ENCODE results near the gene IQSEC1.

IQSEC1 gene

GRCh38 chr3:13028010-13028821 lies 45.0 kb downstream of the IQSEC1 start:
- no peak for ATAC-seq (ENCODE audit: low read depth)
- no peak overlapping the region for H3K4me3 ChIP-seq (ENCODE audit: severe bottlenecking)
- no peaks in the 10 kb centered on the region for H3K4me1 ChIP-seq (ENCODE audit: insufficient read depth, poor library complexity, severe bottlenecking)
- H3K27ac ChIP-seq (ENCODE audit: poor library complexity, severe bottlenecking), result no peak overlapping the region
- H3K9me3 ChIP-seq (ENCODE audit: severe bottlenecking), result no peaks in the 10 kb centered on the region
- H3K27me3 ChIP-seq (ENCODE audit: insufficient read depth, poor library complexity, severe bottlenecking), result no peaks in the 10 kb centered on the region
- no peak for TF ChIP-seq CTCF (IDR thresholded peaks at IDR 0.05; ENCODE audit: poor library complexity, severe bottlenecking)
- DNase-seq (ENCODE audit: low spot score), result no peak
- H3K36me3 ChIP-seq (ENCODE audit: low read depth), result no peaks in the 10 kb centered on the region

- ATAC-seq (ENCODE audit: low read depth), result no peak
- Histone ChIP-seq H3K9me3 (ENCODE audit: severe bottlenecking) (no peaks in the 10 kb centered on the region), H3K4me3 (ENCODE audit: severe bottlenecking) (no peak overlapping the region), H3K4me1 (ENCODE audit: insufficient read depth, poor library complexity, severe bottlenecking) (no peaks in the 10 kb centered on the region), H3K27ac (ENCODE audit: poor library complexity, severe bottlenecking) (no peak overlapping the region), H3K27me3 (ENCODE audit: insufficient read depth, poor library complexity, severe bottlenecking) (no peaks in the 10 kb centered on the region), H3K36me3 (ENCODE audit: low read depth) (no peaks in the 10 kb centered on the region)
- no peak for DNase-seq (ENCODE audit: low spot score)
- TF ChIP-seq CTCF (IDR thresholded peaks at IDR 0.05; ENCODE audit: poor library complexity, severe bottlenecking), result no peak
Observed at GRCh38 chr3:13027154-13027553, 46.1 kb downstream of the IQSEC1 start.

GRCh38 chr3:13026534-13026933 lies 46.7 kb downstream of the IQSEC1 start:
- Histone ChIP-seq H3K4me1 (ENCODE audit: insufficient read depth, poor library complexity, severe bottlenecking) (no peaks in the 10 kb centered on the region), H3K27me3 (ENCODE audit: insufficient read depth, poor library complexity, severe bottlenecking) (no peaks in the 10 kb centered on the region)
- no peak for ATAC-seq (ENCODE audit: low read depth)

GRCh38 chr3:13025778-13026518 lies 47.3 kb downstream of the IQSEC1 start:
- Histone ChIP-seq H3K27me3 (ENCODE audit: insufficient read depth, poor library complexity, severe bottlenecking) (no peaks in the 10 kb centered on the region), H3K36me3 (ENCODE audit: low read depth) (no peaks in the 10 kb centered on the region), H3K4me3 (ENCODE audit: severe bottlenecking) (no peak overlapping the region), H3K4me1 (ENCODE audit: insufficient read depth, poor library complexity, severe bottlenecking) (no peaks in the 10 kb centered on the region), H3K9me3 (ENCODE audit: severe bottlenecking) (no peaks in the 10 kb centered on the region), H3K27ac (ENCODE audit: poor library complexity, severe bottlenecking) (no peak overlapping the region)
- DNase-seq (ENCODE audit: low spot score) (no peak), ATAC-seq (ENCODE audit: low read depth) (no peak)
- no peak for TF ChIP-seq CTCF (IDR thresholded peaks at IDR 0.05; ENCODE audit: poor library complexity, severe bottlenecking)

More at GRCh38 chr3:13026534-13026933, 46.7 kb downstream of the IQSEC1 start:
- no peak overlapping the region for H3K27ac ChIP-seq (ENCODE audit: poor library complexity, severe bottlenecking)
- H3K9me3 ChIP-seq (ENCODE audit: severe bottlenecking), result no peaks in the 10 kb centered on the region
- no peak overlapping the region for H3K4me3 ChIP-seq (ENCODE audit: severe bottlenecking)
- no peaks in the 10 kb centered on the region for H3K36me3 ChIP-seq (ENCODE audit: low read depth)
- TF ChIP-seq CTCF (IDR thresholded peaks at IDR 0.05; ENCODE audit: poor library complexity, severe bottlenecking), result no peak
- no peak for DNase-seq (ENCODE audit: low spot score)

Measured in RWPE2 (cell line).